ENCODE measurements around the gene KRT85. TPM values are rescaled to one million over a fixed set of nuclear protein-coding genes. Genes with fewer than 3 reads are reported as not detected.

The KRT85 gene
- total RNA-seq, 8 experiments from 2014 or later: 0.08 to 9.3 (median 0.14) TPM; not detected in 3

GRCh38 chr12:52390739-52391617 lies 23.7 kb upstream of the KRT85 start:
- ATAC-seq (replicated peaks in 6 of 8): peak in 4 of 8 experiments; percentile 6 to 53 (median 10)
- in situ Hi-C loops (cut with MboI; ENCODE audit: low pct_unique_long_range_greater_than_20kb in 2 of 9, low sequenced_read_pairs in 9 of 9, unreplicated experiment in 9 of 9): loop anchor here in 3 of 9 experiments (25.0 kb wide), 2 partner anchors 496 to 596 kb away; no protein-coding TSS in a partner anchor
- WGBS, 10 experiments: 46 to 100% (median 60%) methylated on average over 1 to 3 of the region's 11 CpGs; no CpG with 5 or more reads in 5 of the 10 experiments
- Histone ChIP-seq H3K4me3 (no peak overlapping the region), H3K27ac (no peak overlapping the region), H3K4me1 (replicated peaks in 1 of 2) (no peaks in the 10 kb centered on the region)

DNA sequence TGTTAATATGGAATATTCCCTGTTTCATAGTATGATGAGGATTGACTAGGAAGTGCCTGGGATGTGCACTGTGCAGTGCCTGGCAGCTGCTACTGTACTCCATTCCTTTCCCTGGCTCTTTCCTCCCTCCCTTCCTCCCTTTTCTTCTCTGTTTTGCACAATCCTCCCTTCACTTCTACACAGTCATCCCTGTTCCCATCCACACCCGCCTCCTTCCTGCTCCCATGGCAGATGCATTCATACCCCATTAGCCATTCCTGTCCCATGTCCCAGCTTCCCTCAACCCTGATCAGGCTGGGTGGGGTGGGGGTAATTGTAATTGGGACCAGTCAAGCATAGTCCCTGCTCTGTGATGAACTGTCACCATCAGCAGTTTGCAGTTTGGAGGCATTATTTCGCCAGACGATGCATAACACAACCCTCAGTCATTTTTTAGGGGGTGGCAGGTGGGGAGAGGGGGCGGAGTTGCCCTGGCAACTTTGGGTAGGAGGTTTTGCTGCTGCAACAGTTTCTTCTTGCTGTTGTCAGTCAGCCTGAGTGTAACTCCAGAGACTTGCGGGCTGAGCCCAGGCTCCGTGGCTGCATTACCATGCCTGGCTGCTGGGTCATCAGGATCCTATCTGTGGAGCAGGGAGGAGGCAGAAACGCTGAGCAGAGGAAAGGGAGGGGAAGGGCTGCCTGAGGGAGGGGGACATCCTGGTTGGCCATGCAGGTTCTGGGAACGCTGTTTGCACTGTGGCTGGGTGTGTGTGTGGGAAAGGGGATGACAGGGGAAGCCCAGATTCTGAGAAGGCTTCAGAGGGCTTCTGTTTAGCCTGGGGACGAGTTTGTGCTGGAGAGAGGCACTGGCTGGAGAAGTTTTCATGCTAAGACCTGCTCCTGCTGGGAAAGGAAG lies 22.3 kb upstream of the KRT85 start:
- H3K4me3 ChIP-seq: no peak overlapping the region
- 0 to 80% (median 21%) methylated on average over 1 to 4 of the region's 9 CpGs; no CpG with 5 or more reads in 3 of the 10 experiments for WGBS, 10 experiments
- peak in 4 of 8 experiments; percentile 43 to 81 (median 68) for ATAC-seq (replicated peaks in 6 of 8)
- no peaks in the 10 kb centered on the region for H3K4me1 ChIP-seq (replicated peaks in 1 of 2)
- in situ Hi-C loops (cut with MboI; ENCODE audit: low pct_unique_long_range_greater_than_20kb in 2 of 9, low sequenced_read_pairs in 9 of 9, unreplicated experiment in 9 of 9): loop anchor here in 3 of 9 experiments (25.0 kb wide), 2 partner anchors 498 to 598 kb away; no protein-coding TSS in a partner anchor
- H3K27ac ChIP-seq: no peak overlapping the region

GRCh38 chr12:52387859-52388258 lies 20.6 kb upstream of the KRT85 start:
- in situ Hi-C loops (cut with MboI; ENCODE audit: low pct_unique_long_range_greater_than_20kb in 2 of 9, low sequenced_read_pairs in 9 of 9, unreplicated experiment in 9 of 9): loop anchor here in 3 of 9 experiments (25.0 kb wide), 2 partner anchors 499 to 599 kb away; no protein-coding TSS in a partner anchor
- 33 to 100% (median 65%) methylated on average over 1 to 2 of the region's 2 CpGs; no CpG with 5 or more reads in 5 of the 10 experiments for whole genome bisulfite sequencing, 10 experiments
- Histone ChIP-seq H3K27ac (no peak overlapping the region), H3K4me3 (no peak overlapping the region), H3K4me1 (replicated peaks in 1 of 2) (no peaks in the 10 kb centered on the region)
- no peak for ATAC-seq (replicated peaks in 6 of 8)

GRCh38 chr12:52385226-52385702 lies 18.0 kb upstream of the KRT85 start, which contains the start of gene KRT84:
Gene KRT84, minus strand, starts transcription at chr12:52385652. Its CDS starts 67 bp downstream, at chr12:52385585.
- H3K27ac ChIP-seq: no peak within 1 kb of the TSS
- H3K4me3 ChIP-seq: no peak within 1 kb of the TSS
- WGBS, 10 experiments: 45 to 92% (median 81%) methylated on average over 1 to 10 of the region's 11 CpGs; no CpG with 5 or more reads in 4 of the 10 experiments
- no peaks in the 10 kb centered on the region for H3K4me1 ChIP-seq (replicated peaks in 1 of 2)
- ATAC-seq (replicated peaks in 6 of 8): no peak
- in situ Hi-C loops (cut with MboI; ENCODE audit: low pct_unique_long_range_greater_than_20kb in 2 of 9, low sequenced_read_pairs in 9 of 9, unreplicated experiment in 9 of 9): loop anchor here in 3 of 9 experiments (25.0 kb wide), 2 partner anchors 502 to 602 kb away; no protein-coding TSS in a partner anchor

DNA sequence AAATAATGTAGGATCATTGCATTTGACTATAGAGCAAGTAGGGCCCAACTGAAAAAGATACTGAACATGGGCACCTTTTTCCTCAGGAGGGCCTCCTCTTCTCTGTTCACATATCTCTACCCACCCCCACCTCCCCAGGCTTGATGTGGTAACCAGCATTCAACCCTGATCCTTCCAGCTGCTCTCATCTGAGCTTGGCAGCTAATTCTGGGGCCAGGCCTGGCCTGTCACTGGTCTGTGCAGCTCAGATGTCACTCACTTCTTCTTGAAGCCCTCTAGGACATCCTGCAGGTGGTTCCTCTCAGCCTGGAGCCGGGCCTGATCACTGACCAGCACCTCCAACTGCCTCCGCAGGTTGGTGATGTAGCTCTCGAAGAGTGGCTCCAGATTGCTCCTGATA lies 16.1 kb upstream of the KRT85 start:
- no peak for ATAC-seq (replicated peaks in 6 of 8)
- no peak overlapping the region for H3K4me3 ChIP-seq
- H3K27ac ChIP-seq: no peak overlapping the region
- in situ Hi-C loops (cut with MboI; ENCODE audit: low pct_unique_long_range_greater_than_20kb in 2 of 9, low sequenced_read_pairs in 9 of 9, unreplicated experiment in 9 of 9): loop anchor here in 3 of 9 experiments (25.0 kb wide), 2 partner anchors 504 to 604 kb away; no protein-coding TSS in a partner anchor
- no peaks in the 10 kb centered on the region for H3K4me1 ChIP-seq (replicated peaks in 1 of 2)
- WGBS, 10 experiments: 33 to 56% methylated on average over 1 to 3 of the region's 3 CpGs; no CpG with 5 or more reads in 8 of the 10 experiments

DNA sequence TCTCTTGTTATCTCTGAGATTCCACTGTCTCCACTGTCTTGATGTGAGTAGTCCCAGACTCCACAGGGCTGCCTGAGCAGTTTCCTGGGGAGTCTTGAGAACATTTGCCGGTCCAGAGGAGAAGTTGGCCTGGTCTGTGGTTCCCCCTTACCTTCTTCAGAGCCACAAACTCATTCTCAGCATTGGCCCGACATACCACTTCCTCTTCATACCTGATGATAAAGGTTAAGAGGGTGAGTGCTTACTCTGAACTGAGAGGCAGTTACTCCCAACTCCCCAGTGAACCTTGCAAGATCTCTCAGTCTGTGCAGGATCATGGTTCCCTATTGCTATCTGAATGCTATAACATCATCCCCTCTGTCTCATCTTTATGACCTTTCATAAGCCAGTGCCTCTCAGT lies 15.6 kb upstream of the KRT85 start:
- Histone ChIP-seq H3K4me1 (replicated peaks in 1 of 2) (no peaks in the 10 kb centered on the region), H3K4me3 (no peak overlapping the region), H3K27ac (no peak overlapping the region)
- in situ Hi-C loops (cut with MboI; ENCODE audit: low pct_unique_long_range_greater_than_20kb in 2 of 9, low sequenced_read_pairs in 9 of 9, unreplicated experiment in 9 of 9): loop anchor here in 3 of 9 experiments (25.0 kb wide), 2 partner anchors 504 to 604 kb away; no protein-coding TSS in a partner anchor
- no peak for ATAC-seq (replicated peaks in 6 of 8)
- 20 to 50% (median 38%) methylated on average over 1 to 2 of the region's 2 CpGs; no CpG with 5 or more reads in 4 of the 10 experiments for WGBS, 10 experiments

DNA sequence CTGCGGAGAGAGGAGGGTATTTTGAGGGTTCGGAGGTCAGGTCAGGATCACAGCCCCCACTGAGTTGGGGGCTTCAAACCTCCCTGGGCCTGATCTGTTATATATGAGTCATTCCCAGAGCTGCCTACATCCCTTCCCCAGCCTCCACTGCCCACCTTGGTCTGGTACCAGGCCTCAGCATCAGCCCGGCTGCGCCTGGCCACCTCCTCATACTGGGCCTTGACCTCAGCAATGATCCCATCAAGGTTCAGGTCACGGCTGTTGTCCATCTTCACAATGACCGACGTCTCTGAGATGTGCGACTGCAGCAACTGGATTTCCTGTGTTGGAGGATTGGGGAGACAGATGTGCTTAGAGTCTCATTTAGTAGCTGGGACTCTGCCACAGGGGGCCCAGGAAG lies 13.9 kb upstream of the KRT85 start:
- H3K27ac ChIP-seq: no peak overlapping the region
- no peak for ATAC-seq (replicated peaks in 6 of 8)
- WGBS, 10 experiments: 37 to 83% (median 83%) methylated on average over 2 to 4 of the region's 8 CpGs; no CpG with 5 or more reads in 7 of the 10 experiments
- in situ Hi-C loops (cut with MboI; ENCODE audit: low pct_unique_long_range_greater_than_20kb in 2 of 9, low sequenced_read_pairs in 9 of 9, unreplicated experiment in 9 of 9): loop anchor here in 3 of 9 experiments (25.0 kb wide), 2 partner anchors 506 to 606 kb away; no protein-coding TSS in a partner anchor
- H3K4me1 ChIP-seq (replicated peaks in 1 of 2): no peaks in the 10 kb centered on the region
- H3K4me3 ChIP-seq: no peak overlapping the region

- Histone ChIP-seq H3K4me1 (replicated peaks in 1 of 2) (no peaks in the 10 kb centered on the region), H3K27ac (no peak overlapping the region), H3K4me3 (no peak overlapping the region)
- in situ Hi-C loops (cut with MboI; ENCODE audit: low pct_unique_long_range_greater_than_20kb in 2 of 9, low sequenced_read_pairs in 9 of 9, unreplicated experiment in 9 of 9): loop anchor here in 3 of 9 experiments (25.0 kb wide), 2 partner anchors 507 to 607 kb away; no protein-coding TSS in a partner anchor
- 0 to 69% (median 48%) methylated on average over 1 to 8 of the region's 15 CpGs; no CpG with 5 or more reads in 2 of the 10 experiments for WGBS, 10 experiments
- ATAC-seq (replicated peaks in 6 of 8): peak in 4 of 8 experiments; percentile 33 to 67 (median 46)
Observed at GRCh38 chr12:52380271-52380694, 13.0 kb upstream of the KRT85 start.

DNA sequence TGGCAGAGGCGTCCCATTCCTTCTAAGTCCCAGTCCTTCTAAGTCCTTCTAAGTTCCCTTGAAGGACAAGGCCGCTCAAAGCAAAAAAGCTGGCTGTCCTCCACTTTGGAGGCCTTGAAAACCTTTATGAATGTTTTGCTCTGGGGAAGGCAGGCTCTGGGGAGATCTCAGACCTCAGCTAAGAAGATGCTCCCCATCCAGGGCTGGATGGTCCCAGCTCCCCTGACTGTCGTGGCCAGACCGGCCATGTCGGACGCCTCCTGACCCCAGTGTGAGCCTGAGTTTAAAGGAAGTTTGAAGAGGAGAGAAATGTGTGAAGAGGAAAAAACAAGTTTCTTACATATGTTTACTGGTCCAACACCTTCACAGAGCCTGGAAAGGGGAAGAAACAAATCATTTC lies 12.3 kb upstream of the KRT85 start:
- Histone ChIP-seq H3K4me1 (replicated peaks in 1 of 2) (no peaks in the 10 kb centered on the region), H3K27ac (no peak overlapping the region), H3K4me3 (no peak overlapping the region)
- WGBS, 10 experiments: 79 to 100% (median 90%) methylated on average over 1 to 6 of the region's 6 CpGs; no CpG with 5 or more reads in 4 of the 10 experiments
- in situ Hi-C loops (cut with MboI; ENCODE audit: low pct_unique_long_range_greater_than_20kb in 2 of 9, low sequenced_read_pairs in 9 of 9, unreplicated experiment in 9 of 9): loop anchor here in 3 of 9 experiments (10.0 to 25.0 kb wide), 3 partner anchors 495 to 608 kb away; no protein-coding TSS in a partner anchor
- ATAC-seq (replicated peaks in 6 of 8): no peak

GRCh38 chr12:52378091-52378490 lies 10.8 kb upstream of the KRT85 start:
- WGBS, 10 experiments: 88% methylated on average over 3 of the region's 19 CpGs; no CpG with 5 or more reads in 9 of the 10 experiments
- H3K4me3 ChIP-seq: no peak overlapping the region
- in situ Hi-C loops (cut with MboI; ENCODE audit: low pct_unique_long_range_greater_than_20kb in 2 of 9, low sequenced_read_pairs in 9 of 9, unreplicated experiment in 9 of 9): loop anchor here in 3 of 9 experiments (10.0 to 25.0 kb wide), 3 partner anchors 497 to 609 kb away; no protein-coding TSS in a partner anchor
- H3K4me1 ChIP-seq (replicated peaks in 1 of 2): no peaks in the 10 kb centered on the region
- no peak for ATAC-seq (replicated peaks in 6 of 8)
- no peak overlapping the region for H3K27ac ChIP-seq

DNA sequence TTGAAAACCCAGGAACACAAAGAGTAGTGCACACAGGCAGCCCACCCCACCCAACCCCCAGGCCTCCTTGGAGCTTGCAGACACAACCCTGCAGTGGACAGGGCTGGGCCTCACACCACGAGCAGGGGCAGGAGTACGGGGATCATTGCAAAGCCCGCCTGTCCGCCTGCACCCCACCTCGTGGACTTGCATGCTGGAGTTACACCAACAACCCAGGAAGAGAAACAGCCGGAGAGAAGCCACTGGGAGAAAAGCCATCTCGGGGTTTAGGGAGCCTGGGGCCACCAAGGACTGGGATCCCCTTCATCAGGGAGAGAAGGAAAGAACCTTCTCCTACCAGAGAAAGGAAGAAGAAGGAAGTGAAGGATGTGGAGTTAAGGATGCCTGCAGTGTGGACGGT lies 10.0 kb upstream of the KRT85 start:
- Histone ChIP-seq H3K4me3 (no peak overlapping the region), H3K27ac (no peak overlapping the region), H3K4me1 (replicated peaks in 1 of 2) (no peaks in the 10 kb centered on the region)
- in situ Hi-C loops (cut with MboI; ENCODE audit: low pct_unique_long_range_greater_than_20kb in 2 of 9, low sequenced_read_pairs in 9 of 9, unreplicated experiment in 9 of 9): loop anchor here in 3 of 9 experiments (10.0 to 25.0 kb wide), 3 partner anchors 498 to 610 kb away; no protein-coding TSS in a partner anchor
- no peak for ATAC-seq (replicated peaks in 6 of 8)
- 53 to 100% (median 65%) methylated on average over 1 to 8 of the region's 8 CpGs; no CpG with 5 or more reads in 4 of the 10 experiments for WGBS, 10 experiments

Measured in motor neuron (in vitro differentiated cells).